ENCODE data around the gene GSTA5.
"Not testable (repeated sequence)": the region's sequence is repeated elsewhere in the genome, so short reads cannot be mapped to it uniquely, and the experiment has no call there.

Gene GSTA5

DNA sequence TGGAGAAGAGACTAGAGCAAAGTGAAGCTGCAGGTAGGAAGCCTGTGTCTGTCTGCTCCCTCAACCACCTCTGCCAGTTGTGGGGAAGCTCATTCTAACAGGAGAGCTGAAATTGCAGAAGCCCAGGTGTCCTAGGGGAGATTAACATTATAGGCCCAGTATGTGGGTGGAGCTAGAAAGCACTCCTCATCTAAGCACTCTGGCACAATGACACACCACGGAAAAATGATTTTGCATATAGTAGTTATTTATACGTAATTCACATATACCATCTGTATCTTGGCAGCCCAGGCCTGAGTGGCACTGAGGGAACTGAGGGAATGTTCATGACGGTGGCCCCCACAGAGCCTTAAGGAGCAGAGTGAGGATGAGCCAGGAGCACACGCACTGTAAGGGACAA, 9.7 kb downstream of the GSTA5 start:
- DNase-seq = not testable (repeated sequence)

DNA sequence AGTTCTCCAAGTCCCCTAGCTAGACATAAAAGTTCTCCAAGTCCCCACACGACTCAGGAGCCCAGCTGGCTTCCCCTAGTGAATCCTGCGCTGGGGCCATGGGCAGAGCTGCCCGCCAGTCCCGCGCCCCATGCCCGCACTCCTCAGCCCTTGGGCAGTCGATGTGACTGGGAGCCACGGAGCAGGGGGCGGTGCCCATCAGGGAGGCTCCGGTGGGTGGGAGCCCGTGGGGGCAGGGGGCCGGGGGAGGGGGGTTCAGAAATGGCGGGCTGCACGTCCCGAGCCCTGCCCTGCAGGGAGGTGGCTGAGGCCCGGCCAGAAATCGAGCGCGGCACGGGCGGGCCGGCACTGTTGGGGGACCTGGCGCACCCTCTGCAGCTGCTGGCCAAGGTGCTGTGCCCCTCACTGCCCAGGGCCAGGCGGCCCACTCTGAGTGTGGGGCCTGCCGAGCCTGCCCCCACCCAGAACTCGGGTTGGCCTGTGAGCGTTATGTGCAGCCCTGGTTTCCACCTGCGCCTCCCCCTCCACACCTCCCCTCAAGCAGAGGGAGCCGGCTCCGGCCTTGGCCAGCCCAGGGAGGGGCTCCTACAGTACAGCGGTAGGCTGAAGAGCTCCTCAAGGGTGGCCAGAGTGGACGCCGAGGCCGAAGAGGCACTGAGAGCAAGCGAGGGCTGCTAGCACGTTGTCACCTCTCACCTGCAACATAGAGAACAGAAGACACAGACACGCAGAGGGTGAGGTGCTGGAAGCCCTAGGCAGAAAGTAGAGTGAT, 11.4 kb downstream of the GSTA5 start:
- no peak for DNase-seq

DNA sequence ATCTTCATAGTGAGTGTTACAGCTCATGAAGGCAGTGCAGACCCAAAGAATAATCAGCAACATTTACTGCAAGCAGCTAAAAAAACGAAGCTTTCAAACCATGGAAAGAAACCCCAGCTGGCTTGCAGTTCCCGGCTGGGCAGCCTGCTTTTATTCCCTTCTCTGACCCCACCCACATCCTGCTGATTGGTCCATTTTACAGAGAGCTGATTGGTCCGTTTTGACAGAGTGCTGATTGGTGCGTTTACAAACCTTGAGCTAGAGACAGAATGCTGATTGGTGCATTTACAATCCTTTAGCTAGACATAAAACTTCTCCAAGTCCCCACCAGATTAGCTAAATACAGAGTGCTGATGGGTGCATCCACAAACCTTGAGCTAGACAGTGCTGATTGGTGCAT, 12.0 kb downstream of the GSTA5 start:
- not testable (repeated sequence) for DNase-seq

DNA sequence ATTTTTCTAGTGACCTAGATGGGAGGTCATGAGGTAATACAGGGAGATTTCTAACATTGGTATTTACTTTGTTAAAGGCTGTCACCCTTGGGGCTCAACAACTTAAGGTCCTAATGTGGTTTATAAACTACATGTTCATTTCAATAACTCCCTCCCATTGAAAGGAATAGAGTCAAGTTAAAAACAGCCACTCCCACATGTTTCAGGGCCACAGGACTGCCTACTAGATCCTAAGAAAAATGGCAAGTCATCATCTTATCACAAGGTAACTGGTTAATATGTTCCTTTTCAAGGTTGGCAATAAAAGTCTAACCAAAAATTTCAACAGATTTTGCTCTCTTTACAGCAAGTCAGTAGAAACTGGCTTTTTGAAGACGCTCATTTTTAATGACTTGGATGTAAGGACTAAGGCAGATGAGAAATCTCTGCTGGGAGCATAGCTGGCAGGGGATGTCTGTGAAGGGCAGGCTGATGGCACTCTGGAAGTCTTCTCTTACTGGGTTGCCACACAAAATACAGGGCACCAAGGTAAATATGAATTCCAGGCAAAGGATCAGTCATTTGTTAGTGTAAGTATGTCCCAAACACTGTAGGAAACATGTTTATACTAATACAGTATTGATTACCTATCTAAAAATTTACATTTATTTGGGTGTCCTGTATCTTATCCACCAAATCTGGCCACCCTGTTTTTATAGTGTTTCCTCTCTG, 13.4 kb downstream of the GSTA5 start:
- DNase-seq = not testable (repeated sequence)

GRCh38 chr6:52826513-52826912, 14.1 kb downstream of the GSTA5 start:
- DNase-seq = no peak

DNA sequence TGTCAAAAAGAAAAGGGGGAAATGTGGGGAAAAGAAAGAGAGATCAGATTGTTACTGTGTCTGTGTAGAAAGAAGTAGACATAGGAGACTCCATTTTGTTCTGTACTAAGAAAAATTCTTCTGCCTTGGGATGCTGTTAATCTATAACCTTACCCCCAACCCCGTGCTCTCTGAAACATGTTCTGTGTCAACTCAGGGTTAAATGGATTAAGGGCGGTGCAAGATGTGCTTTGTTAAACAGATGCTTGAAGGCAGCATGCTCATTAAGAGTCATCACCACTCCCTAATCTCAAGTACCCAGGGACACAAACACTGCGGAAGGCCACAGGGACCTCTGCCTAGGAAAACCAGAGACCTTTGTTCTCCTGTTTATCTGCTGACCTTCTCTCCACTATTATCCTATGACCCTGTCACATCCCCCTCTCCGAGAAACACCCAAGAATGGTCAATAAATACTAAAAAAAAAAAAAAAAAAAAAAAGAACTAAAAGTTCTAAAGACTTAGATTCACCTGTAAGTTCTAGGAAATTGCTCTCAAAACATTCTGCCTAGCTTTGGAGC, 14.6 kb downstream of the GSTA5 start:
- not testable (repeated sequence) for DNase-seq

DNA sequence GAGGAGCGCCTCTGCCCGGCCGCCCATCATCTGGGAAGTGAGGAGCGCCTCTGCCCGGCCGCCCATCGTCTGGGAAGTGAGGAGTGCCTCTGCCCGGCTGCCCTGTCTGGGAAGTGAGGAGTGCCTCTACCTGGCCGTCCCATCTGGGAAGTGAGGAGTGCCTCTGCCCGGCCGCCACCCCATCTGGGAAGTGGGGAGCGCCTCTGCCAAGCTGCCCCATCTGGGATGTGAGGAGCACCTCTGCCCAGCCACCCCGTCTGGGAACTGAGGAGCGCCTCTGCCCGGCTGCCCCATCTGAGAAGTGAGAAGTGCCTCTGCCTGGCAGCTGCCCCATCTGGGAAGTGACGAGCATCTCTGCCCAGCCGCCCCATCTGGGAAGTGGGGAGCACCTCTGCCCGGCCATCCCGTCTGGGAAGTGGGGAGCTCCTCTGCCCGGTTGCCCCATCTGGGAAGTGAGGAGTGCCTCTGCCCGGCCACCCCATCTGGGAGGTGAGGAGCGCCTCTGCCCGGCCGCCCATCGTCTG, 15.3 kb downstream of the GSTA5 start:
- DNase-seq = not testable (repeated sequence)

GRCh38 chr6:52821842-52822241, 18.8 kb downstream of the GSTA5 start:
- DNase-seq = no peak

DNA sequence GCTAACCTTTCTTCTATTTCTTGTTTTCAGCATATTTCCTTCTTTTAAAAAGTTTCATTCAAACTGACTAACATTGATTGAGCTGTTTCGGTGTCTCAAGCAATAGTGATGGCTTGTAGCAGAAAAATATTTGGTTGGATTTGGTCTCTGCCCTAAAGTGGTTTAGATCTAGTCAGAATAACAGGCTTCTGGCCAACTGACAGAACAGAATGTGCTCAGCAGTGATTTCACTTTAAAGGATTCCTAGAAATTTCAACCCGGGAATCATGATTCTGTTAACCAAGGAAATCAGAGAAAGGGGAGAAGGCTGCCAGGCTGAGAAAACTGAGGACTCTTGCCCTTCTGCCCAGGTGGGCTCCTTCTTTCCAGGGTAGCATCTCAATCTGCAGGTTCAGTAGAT, 20.4 kb downstream of the GSTA5 start:
- DNase-seq = peak; percentile 10

GRCh38 chr6:52815167-52816092, 25.2 kb downstream of the GSTA5 start:
- DNase-seq = peak; percentile 22

GRCh38 chr6:52814545-52814944, 26.1 kb downstream of the GSTA5 start:
- not testable (repeated sequence) for DNase-seq

DNA sequence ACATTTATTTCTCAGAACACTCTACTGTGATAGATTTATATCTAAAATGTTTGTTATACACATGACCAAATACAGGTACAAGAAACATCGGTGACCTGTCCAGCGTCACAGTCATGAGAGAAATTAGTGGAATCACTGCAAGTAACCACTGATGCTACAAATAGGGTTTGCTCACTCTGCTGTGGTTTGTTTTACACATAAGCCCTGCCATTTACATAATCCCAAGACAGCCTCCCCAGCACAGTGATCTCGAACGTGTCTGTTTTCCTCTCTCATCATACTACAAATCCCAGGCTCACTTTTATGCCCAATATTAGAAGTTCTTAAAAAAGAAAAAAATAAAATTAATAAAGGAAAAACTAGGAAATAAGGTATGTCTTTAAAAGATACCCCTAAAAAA, 30.8 kb downstream of the GSTA5 start:
- not testable (repeated sequence) for DNase-seq

DNA sequence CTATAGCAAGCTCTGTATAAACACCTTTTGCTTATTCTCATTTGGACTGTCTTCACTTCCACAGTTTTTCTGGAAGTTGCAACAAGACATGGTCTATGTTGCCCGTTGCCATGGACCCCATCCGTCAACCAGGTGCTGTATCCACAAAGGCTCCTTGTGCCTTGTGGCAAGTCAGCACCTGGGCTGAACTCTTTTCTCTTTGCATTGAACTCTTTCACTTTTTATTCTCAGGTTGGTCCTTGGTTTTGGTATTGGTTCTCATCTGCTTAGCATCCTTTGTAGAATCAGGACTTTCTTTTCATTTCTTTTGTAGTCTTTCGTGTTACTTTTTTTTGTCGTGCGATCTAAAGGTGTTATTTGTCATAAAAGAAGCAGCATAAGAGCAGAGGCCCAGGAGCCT, 32.0 kb downstream of the GSTA5 start:
- DNase-seq = no peak

GRCh38 chr6:52803668-52804255, 36.9 kb downstream of the GSTA5 start, which contains the start of gene GSTA1:
TSS of gene GSTA1 (minus strand) at chr6:52803816. CDS start at chr6:52799267, 4,549 bp downstream.
- DNase-seq = not testable (repeated sequence)

- DNase-seq = no peak
Observed at GRCh38 chr6:52802806-52803205, 37.8 kb downstream of the GSTA5 start.

- no peak for DNase-seq
Observed at GRCh38 chr6:52801188-52801841, 39.3 kb downstream of the GSTA5 start.

- DNase-seq = peak; percentile 10
Observed at GRCh38 chr6:52799272-52799671, 41.3 kb downstream of the GSTA5 start.

- not testable (repeated sequence) for DNase-seq
Observed at GRCh38 chr6:52794366-52794765, 46.2 kb downstream of the GSTA5 start.

GRCh38 chr6:52790861-52791260, 49.8 kb downstream of the GSTA5 start:
- DNase-seq = no peak

GRCh38 chr6:52789658-52790057, 51.0 kb downstream of the GSTA5 start:
- DNase-seq = peak; percentile 32

- peak; percentile 26 for DNase-seq
Observed at GRCh38 chr6:52788478-52788877, 52.1 kb downstream of the GSTA5 start.

GRCh38 chr6:52787917-52788316, 52.7 kb downstream of the GSTA5 start:
- DNase-seq = no peak

Measured in NCI-H226 (cell line).